OCI-LY7 (cell line): ENCODE data around the gene CPB1. TPM values are rescaled to one million over a fixed set of nuclear protein-coding genes. Genes with fewer than 3 reads are reported as not detected.

ENCODE experiments used
- BruUV-seq: library from RNA; stranded (reverse); fragments of 400-500 nt; replicated peaks from 2 replicates; lab custom pipeline; 2021; lab: Mats Ljungman, UMichigan
- CTCF ChIA-PET: fragments of 300-600 bp; sonication (Branson Sonifier 250); formaldehyde crosslinking; loops from one replicate; lab custom pipeline; 2022; ENCODE audit warnings: antibody characterized with exemption; ENCODE audit not compliant: unreplicated experiment; lab: Charles Lee
- POLR2A ChIA-PET: fragments of 300-600 bp; sonication (Branson Sonifier 250); formaldehyde crosslinking; loops from one replicate; lab custom pipeline; 2022; ENCODE audit warnings: antibody characterized with exemption; lab: Charles Lee
- DNase-seq: peaks from one replicate; pipeline ENCODE4 v3.0.0-alpha.2; 2015; ENCODE audit warnings: low spot score
- H2AFZ ChIP-seq: fragments of 200-600 bp; sonication (generic), shearing (Covaris generic); 2 replicates; pipeline ENCODE4 v1.6.1; 2014; ENCODE audit warnings: mild to moderate bottlenecking, antibody characterized with exemption, low read length, moderate library complexity
- H3K27ac ChIP-seq: fragments of 200-600 bp; sonication (generic); 2 replicates; pipeline ENCODE4 v1.5.1; 2014; ENCODE audit warnings: mixed run types, low read depth, mild to moderate bottlenecking, moderate library complexity, low read length, inconsistent platforms; ENCODE audit not compliant: poor library complexity, severe bottlenecking
- H3K36me3 ChIP-seq: fragments of 200-600 bp; sonication (generic); 2 replicates; pipeline ENCODE4 v1.6.1; 2014; ENCODE audit warnings: mild to moderate bottlenecking, antibody characterized with exemption, low read length, moderate library complexity, mixed read lengths; ENCODE audit not compliant: insufficient read depth
- H3K4me1 ChIP-seq: fragments of 200-600 bp; sonication (generic); 2 replicates; pipeline ENCODE4 v1.5.1; 2014; ENCODE audit warnings: mild to moderate bottlenecking, low read length; ENCODE audit not compliant: insufficient read depth, poor library complexity, severe bottlenecking
- H3K4me2 ChIP-seq: fragments of 200-600 bp; sonication (generic); 2 replicates; pipeline ENCODE4 v1.6.1; 2014; ENCODE audit warnings: mild to moderate bottlenecking, low read length
- H3K4me3 ChIP-seq: fragments of 200-600 bp; sonication (generic); 2 replicates; pipeline ENCODE4 v1.5.1; 2014; ENCODE audit warnings: mild to moderate bottlenecking, low read depth, low read length; ENCODE audit not compliant: poor library complexity, severe bottlenecking
- H3K79me2 ChIP-seq: fragments of 200-600 bp; sonication (generic); 2 replicates; pipeline ENCODE4 v1.6.1; 2016; ENCODE audit warnings: low read depth, mild to moderate bottlenecking, low read length, moderate library complexity, mixed read lengths; ENCODE audit not compliant: insufficient read depth
- H3K9me2 ChIP-seq: fragments of 200-600 bp; sonication (generic); 2 replicates; pipeline ENCODE4 v1.6.1; 2016; ENCODE audit warnings: mild to moderate bottlenecking, low read length, mixed read lengths; ENCODE audit not compliant: insufficient read depth
- H3K9me3 ChIP-seq: fragments of 200-600 bp; sonication (generic); 2 replicates; pipeline ENCODE4 v1.6.1; 2014; ENCODE audit warnings: mild to moderate bottlenecking, mixed run types, low read length, mixed read lengths
- H4K20me1 ChIP-seq: fragments of 200-600 bp; sonication (generic); 2 replicates; pipeline ENCODE4 v1.6.1; 2014; ENCODE audit warnings: mild to moderate bottlenecking, antibody characterized with exemption, low read length, moderate library complexity, mixed read lengths; ENCODE audit not compliant: insufficient read depth
- EZH2phosphoT487 ChIP-seq: fragments of 200-600 bp; sonication (generic); IDR thresholded peaks from 2 replicates; pipeline ENCODE4 v1.6.1; 2018; ENCODE audit warnings: low read depth, borderline replicate concordance, mild to moderate bottlenecking, mixed run types, antibody characterized with exemption, low read length, moderate library complexity, mixed read lengths
- intact Hi-C: fragments of 100-400 bp; cut with micrococcal nuclease; formaldehyde crosslinking; loops from one replicate; pipeline ENCODE4 v1.10.0; 2022; ENCODE audit not compliant: unreplicated experiment
- total RNA-seq, 2 experiments: library from RNA; depleted of rRNA in 1 of 2; stranded (reverse); fragments of >200 nt in 1 of 2; shearing (Covaris generic) in 1 of 2; gene quantifications; 2 replicates each; pipeline ENCODE4 v1.2.3, GENCODE V29; 2014 to 2022
- TF ChIP-seq, protein P1 (sequence below): fragments of 200-600 bp; sonication (generic); conservative IDR thresholded peaks from 2 replicates; pipeline ENCODE4 v1.5.1; 2014; ENCODE audit warnings: mild to moderate bottlenecking, antibody characterized with exemption, low read length, moderate library complexity, mixed read lengths

CPB1 gene
- total RNA-seq, 2 experiments from 2014 or later, result not detected

DNA sequence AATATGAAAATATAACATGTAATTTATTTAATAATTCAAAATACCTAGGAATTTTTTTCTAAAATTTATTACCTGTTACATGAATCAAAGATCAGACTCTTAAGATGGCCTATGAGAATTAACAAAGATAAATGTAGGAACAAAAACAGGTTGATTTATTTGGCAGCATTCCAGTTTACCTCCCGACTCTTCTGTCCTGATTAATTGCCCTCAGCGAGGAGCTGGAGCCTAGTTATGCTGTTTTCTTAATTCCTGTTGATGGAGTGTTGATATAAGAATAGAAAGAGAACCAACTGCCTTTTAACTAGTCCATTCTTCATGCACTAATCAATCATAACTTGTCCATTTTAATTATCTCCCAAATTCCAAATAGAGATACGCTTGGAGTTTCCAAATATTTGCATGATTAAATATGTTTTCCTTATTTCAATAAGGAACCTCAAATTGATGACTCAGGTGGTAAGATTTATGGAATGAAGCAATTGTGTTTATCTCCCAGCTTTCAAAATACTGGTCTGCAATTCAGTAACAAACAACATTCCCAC lies 10.6 kb upstream of the CPB1 start:
- H3K9me2 ChIP-seq, result no peaks in the 10 kb centered on the region
- H3K79me2 ChIP-seq, result no peaks in the 10 kb centered on the region
- no peaks in the 10 kb centered on the region for H4K20me1 ChIP-seq
- H3K27ac ChIP-seq, result no peak overlapping the region
- no TSS peak for BruUV-seq
- H3K4me2 ChIP-seq, result no peak overlapping the region
- intact Hi-C loops, result no loop called here
- no peaks in the 10 kb centered on the region for H3K9me3 ChIP-seq
- H3K4me1 ChIP-seq, result no peaks in the 10 kb centered on the region
- POLR2A ChIA-PET, result no interaction called here
- CTCF ChIA-PET, result no interaction called here
- no peak for TF ChIP-seq EZH2phosphoT487
- TF ChIP-seq, protein P1, sequence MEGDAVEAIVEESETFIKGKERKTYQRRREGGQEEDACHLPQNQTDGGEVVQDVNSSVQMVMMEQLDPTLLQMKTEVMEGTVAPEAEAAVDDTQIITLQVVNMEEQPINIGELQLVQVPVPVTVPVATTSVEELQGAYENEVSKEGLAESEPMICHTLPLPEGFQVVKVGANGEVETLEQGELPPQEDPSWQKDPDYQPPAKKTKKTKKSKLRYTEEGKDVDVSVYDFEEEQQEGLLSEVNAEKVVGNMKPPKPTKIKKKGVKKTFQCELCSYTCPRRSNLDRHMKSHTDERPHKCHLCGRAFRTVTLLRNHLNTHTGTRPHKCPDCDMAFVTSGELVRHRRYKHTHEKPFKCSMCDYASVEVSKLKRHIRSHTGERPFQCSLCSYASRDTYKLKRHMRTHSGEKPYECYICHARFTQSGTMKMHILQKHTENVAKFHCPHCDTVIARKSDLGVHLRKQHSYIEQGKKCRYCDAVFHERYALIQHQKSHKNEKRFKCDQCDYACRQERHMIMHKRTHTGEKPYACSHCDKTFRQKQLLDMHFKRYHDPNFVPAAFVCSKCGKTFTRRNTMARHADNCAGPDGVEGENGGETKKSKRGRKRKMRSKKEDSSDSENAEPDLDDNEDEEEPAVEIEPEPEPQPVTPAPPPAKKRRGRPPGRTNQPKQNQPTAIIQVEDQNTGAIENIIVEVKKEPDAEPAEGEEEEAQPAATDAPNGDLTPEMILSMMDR, result no peak
- H2AFZ ChIP-seq, result no peak overlapping the region
- H3K4me3 ChIP-seq, result no peak overlapping the region
- no peak for DNase-seq
- H3K36me3 ChIP-seq, result no peaks in the 10 kb centered on the region

DNA sequence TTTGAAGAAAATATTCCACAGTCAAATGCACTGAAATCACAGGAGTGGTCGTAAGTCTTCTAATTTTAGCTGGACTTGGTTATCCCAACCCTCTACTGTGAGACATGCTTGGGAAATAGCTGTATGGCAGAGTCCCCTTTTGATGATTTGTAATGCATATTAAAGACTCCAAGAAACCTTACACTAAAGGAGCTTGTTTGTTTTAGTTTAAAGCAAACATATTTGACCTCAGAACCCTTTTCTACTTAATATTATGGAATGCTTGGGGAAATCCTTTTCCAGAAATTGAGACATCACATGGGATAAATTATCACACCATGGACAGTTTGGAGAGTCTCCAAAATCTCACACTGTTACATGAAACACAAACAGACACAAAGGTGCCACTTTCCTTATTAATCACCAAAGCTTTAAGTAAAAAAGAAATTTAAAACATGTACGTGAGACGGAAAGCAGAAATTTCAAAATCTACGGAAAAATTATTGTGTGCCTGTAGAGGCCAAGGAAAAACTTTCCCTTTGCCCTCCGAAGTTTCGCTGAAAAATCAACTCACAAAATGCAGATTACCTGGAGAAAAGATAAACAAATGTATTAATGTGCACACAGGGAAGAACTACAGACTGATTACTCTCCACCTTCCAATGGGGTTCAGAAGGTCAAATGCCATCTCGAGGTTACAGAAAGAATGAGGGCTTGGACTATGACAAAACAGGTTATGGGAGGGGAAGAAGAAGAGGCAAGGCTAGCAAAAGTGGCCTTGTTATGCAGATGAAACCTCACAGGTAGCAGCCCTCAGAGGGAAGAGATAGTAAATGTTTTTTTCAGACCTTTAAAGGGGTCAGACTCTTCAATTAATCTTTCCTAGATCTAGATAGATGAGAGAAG lies 7.0 kb upstream of the CPB1 start:
- TF ChIP-seq, protein P1, result no peak
- TF ChIP-seq EZH2phosphoT487, result no peak
- no TSS peak for BruUV-seq
- POLR2A ChIA-PET, result no interaction called here

DNA sequence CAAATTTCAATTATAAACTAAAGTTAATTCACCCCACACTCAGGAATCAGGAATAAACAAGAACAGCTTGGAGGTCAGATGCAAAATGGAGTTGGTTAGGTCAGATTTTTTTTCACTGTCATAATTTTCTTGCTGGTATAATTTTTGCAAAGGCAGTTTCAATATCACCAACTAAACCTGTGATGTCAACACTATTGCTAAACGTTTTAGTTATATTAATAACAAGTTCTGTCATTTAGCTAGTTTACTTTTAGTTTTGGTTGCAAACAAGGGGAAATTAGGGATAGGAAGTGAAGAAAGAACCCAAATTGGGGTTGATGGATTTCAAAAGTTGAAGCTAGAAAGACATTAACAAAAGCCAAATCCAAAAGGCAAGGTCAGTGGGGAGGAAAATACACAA lies 4.6 kb upstream of the CPB1 start:
- POLR2A ChIA-PET, result no interaction called here
- no peaks in the 10 kb centered on the region for H3K79me2 ChIP-seq
- H4K20me1 ChIP-seq, result no peaks in the 10 kb centered on the region
- no peaks in the 10 kb centered on the region for H3K4me1 ChIP-seq
- no peak overlapping the region for H3K4me2 ChIP-seq
- H3K9me3 ChIP-seq, result no peaks in the 10 kb centered on the region
- no TSS peak for BruUV-seq
- no peak overlapping the region for H3K27ac ChIP-seq
- H3K9me2 ChIP-seq, result no peaks in the 10 kb centered on the region
- DNase-seq, result no peak
- TF ChIP-seq, protein P1, result no peak
- no peak for TF ChIP-seq EZH2phosphoT487
- H3K36me3 ChIP-seq, result no peaks in the 10 kb centered on the region
- intact Hi-C loops, result no loop called here
- CTCF ChIA-PET, result no interaction called here
- no peak overlapping the region for H3K4me3 ChIP-seq
- H2AFZ ChIP-seq, result no peak overlapping the region

More for the DNA sequence above, 7.0 kb upstream of the CPB1 start:
- Histone ChIP-seq H3K36me3 (no peaks in the 10 kb centered on the region), H3K9me2 (no peaks in the 10 kb centered on the region), H3K4me2 (no peak overlapping the region), H3K79me2 (no peaks in the 10 kb centered on the region), H4K20me1 (no peaks in the 10 kb centered on the region), H2AFZ (no peak overlapping the region), H3K4me1 (no peaks in the 10 kb centered on the region), H3K9me3 (no peaks in the 10 kb centered on the region), H3K4me3 (no peak overlapping the region), H3K27ac (no peak overlapping the region)
- no peak for DNase-seq
- CTCF ChIA-PET, result no interaction called here
- intact Hi-C loops, result no loop called here
